K562 treated with DMSO at 1 percent for 48 hours (cell line): ENCODE results near the gene OTOS. TPM values are rescaled to one million over a fixed set of nuclear protein-coding genes. Genes with fewer than 3 reads are reported as not detected.

Experiments used
- total RNA-seq: library from RNA; unstranded; fragments of 300-600 nt; gene quantifications from 2 replicates; pipeline ENCODE4 v1.2.3, GENCODE V29; 2022; ENCODE audit warnings: low replicate concordance; ENCODE audit errors: extremely low read depth

The OTOS gene
- not detected in 2 replicates for total RNA-seq

GRCh38 chr2:240140511-240140910 lies at the start of gene OTOS:
OTOS (minus strand) TSS chr2:240140658; CDS start chr2:240140326, 332 bp downstream.

DNA sequence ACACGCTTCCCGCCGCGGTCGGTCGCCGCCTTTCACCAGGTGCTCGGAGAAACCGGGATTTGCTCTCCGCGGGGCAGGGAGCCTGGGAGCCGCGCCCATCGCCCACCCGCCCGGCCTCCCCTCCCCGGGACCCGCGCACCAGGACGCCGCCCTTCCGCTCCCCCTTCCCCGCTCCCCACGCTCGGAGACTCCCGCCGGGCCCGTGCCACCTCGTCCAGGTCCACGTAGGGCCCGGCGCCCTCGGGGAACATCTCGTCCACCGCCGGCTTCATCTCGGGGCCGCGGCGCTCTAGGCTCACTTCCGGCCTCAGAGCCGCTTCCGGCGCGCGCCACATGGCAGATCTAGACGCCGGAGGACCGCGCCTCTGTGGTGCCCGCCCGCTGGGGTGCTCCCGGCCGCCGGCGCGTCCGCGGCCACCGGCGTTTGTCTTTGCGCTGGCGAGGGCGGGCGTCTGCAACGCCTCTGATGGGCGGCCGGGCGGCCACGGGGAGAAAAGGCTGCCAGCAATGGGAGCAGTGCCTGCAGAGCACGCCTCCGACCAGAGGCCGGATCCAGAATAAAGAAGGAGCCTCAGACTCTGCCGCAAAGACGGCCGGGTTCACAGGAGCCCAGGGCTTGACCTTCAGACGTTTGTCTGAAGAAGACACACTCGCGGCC lies 4.3 kb downstream of the OTOS start, which contains the start of gene COPS9:
TSS of gene COPS9 (minus strand) at position 293 of the 658 bp plus-strand sequence. CDS start at position 272, 21 bp downstream.

Other genes starting within 250 kb of the OTOS start
- not detected in 2 replicates for gene NDUFA10, start 115.3 kb downstream of the OTOS start, total RNA-seq
- not detected in 2 replicates for gene OR6B2, start 110.2 kb downstream of the OTOS start, total RNA-seq
- not detected in 2 replicates for gene OR6B3, start 87.1 kb downstream of the OTOS start, total RNA-seq
- not detected in 2 replicates for gene COPS9, start 4.4 kb downstream of the OTOS start, total RNA-seq